ENCODE measurements around the gene RAG1. TPM values are rescaled to one million over a fixed set of nuclear protein-coding genes. Genes with fewer than 3 reads are reported as not detected.

The RAG1 gene
- polyA plus RNA-seq, 1 of the 3 experiments (the other 2 are of a cell fraction) = 0.08 TPM

- no peaks in the 10 kb centered on the region for H3K9me2 ChIP-seq
- no peaks in the 10 kb centered on the region for H3K79me2 ChIP-seq (ENCODE audit: insufficient read depth)
- H4K20me1 ChIP-seq (ENCODE audit: insufficient read depth) = no peaks in the 10 kb centered on the region
- H3K4me1 ChIP-seq (ENCODE audit: control insufficient read depth in 1 of 2, insufficient read depth in 2 of 2, low read depth in 1 of 2, low read length in 1 of 2) = peaks cover 16 to 49% of the 10 kb centered on the region in 2 experiments; a peak in 3 of 4 replicates
- 76% methylated on average over 3 of the region's 3 CpGs for WGBS (ENCODE audit: low lambda C conversion rate)
- no peak overlapping the region for H3K9ac ChIP-seq
- no peak for DNase-seq
- CTCF ChIA-PET = interaction anchor here (0.6 to 5.8 kb wide), 12 partner anchors 9 to 129 kb away, joined by 3 to 144 read pairs (median 4); no protein-coding TSS in a partner anchor
- H2AFZ ChIP-seq (ENCODE audit: low read depth) = no peak overlapping the region
- TF ChIP-seq CHD2 (IDR thresholded peaks at IDR 0.05; ENCODE audit: low read length, partially characterized antibody) = no peak
- no peak for TF ChIP-seq POLR2AphosphoS5 (IDR thresholded peaks at IDR 0.05; ENCODE audit: low read depth, low read length)
- no peak for TF ChIP-seq GABPA (IDR thresholded peaks at IDR 0.05; ENCODE audit: low read depth)
- no peak for TF ChIP-seq GATA2 (CRISPR knock-in tag; IDR thresholded peaks at IDR 0.05)
- no peak for TF ChIP-seq JUND (IDR thresholded peaks at IDR 0.05)
- no peak for TF ChIP-seq REST (IDR thresholded peaks at IDR 0.05; ENCODE audit: low read depth, low read length)
- no peak for TF ChIP-seq FOSL2 (IDR thresholded peaks at IDR 0.05; ENCODE audit: borderline replicate concordance, low read depth)
- no peak for TF ChIP-seq ELF1 (IDR thresholded peaks at IDR 0.05)
- TF ChIP-seq EP300 (IDR thresholded peaks at IDR 0.05; ENCODE audit: borderline replicate concordance in 1 of 2, low read depth in 1 of 2, low read length in 1 of 2) = no peak
- no peaks in the 10 kb centered on the region for H3K36me3 ChIP-seq (replicated peaks in 1 of 2; ENCODE audit: control insufficient read depth in 1 of 2, insufficient read depth in 2 of 2, low read length in 1 of 2)
- no peaks in the 10 kb centered on the region for H3K27me3 ChIP-seq (ENCODE audit: insufficient read depth)
- peak overlapping the region in 1 of 2 experiments; percentile 100; a peak in 2 of 4 replicates for H3K27ac ChIP-seq (ENCODE audit: low read depth in 2 of 2, low read length in 1 of 2)
- 0 out of 2 replicates have a peak overlapping the region, but pooled peaks have one; percentile 39 for H3K4me2 ChIP-seq
- H3K4me3 ChIP-seq (ENCODE audit: low read depth in 2 of 2, low read length in 1 of 2) = no peak overlapping the region; a peak in 1 of 4 replicates
- H3F3A ChIP-seq (replicated peaks; ENCODE audit: insufficient read depth) = no peaks in the 10 kb centered on the region
- H3K9me3 ChIP-seq = no peaks in the 10 kb centered on the region
- POLR2A ChIA-PET = interaction anchor here (0.9 to 3.6 kb wide), 3 partner anchors 10 to 54 kb away, joined by 4 to 43 read pairs (median 13); no protein-coding TSS in a partner anchor
These were observed 50.7 kb downstream of the RAG1 start for GRCh38 chr11:36618363-36619047.

- H3K27ac ChIP-seq (ENCODE audit: low read depth in 2 of 2, low read length in 1 of 2) = peak overlapping the region in 1 of 2 experiments; percentile 100; a peak in 3 of 4 replicates
- no peaks in the 10 kb centered on the region for H3K27me3 ChIP-seq (ENCODE audit: insufficient read depth)
- whole genome bisulfite sequencing (ENCODE audit: low lambda C conversion rate) = 26% methylated on average over 5 of the region's 5 CpGs
- H2AFZ ChIP-seq (ENCODE audit: low read depth) = 0 out of 2 replicates have a peak overlapping the region, but pooled peaks have one; percentile 20
- no peaks in the 10 kb centered on the region for H3K9me2 ChIP-seq
- H3K4me2 ChIP-seq = peak overlapping the region; percentile 39; the same call in 1 of the 2 replicates
- CTCF ChIA-PET = interaction anchor here (0.6 to 5.8 kb wide), 9 partner anchors 9 to 128 kb away, joined by 3 to 144 read pairs (median 6); partner anchors contain the start of gene RAG1
- H3K4me1 ChIP-seq (ENCODE audit: control insufficient read depth in 1 of 2, insufficient read depth in 2 of 2, low read depth in 1 of 2, low read length in 1 of 2) = peaks cover 16 to 49% of the 10 kb centered on the region in 2 experiments; a peak in 3 of 4 replicates
- peak; percentile 23 for DNase-seq
- H3K36me3 ChIP-seq (replicated peaks in 1 of 2; ENCODE audit: control insufficient read depth in 1 of 2, insufficient read depth in 2 of 2, low read length in 1 of 2) = peaks cover 0 to under 1% of the 10 kb centered on the region in 2 experiments
- no peaks in the 10 kb centered on the region for H3K79me2 ChIP-seq (ENCODE audit: insufficient read depth)
- POLR2A ChIA-PET = interaction anchor here (0.9 to 3.6 kb wide), 2 partner anchors 9 to 55 kb away, joined by 4 to 43 read pairs; no protein-coding TSS in a partner anchor
- H3K9ac ChIP-seq = no peak overlapping the region
- no peaks in the 10 kb centered on the region for H4K20me1 ChIP-seq (ENCODE audit: insufficient read depth)
- H3K4me3 ChIP-seq (ENCODE audit: low read depth in 2 of 2, low read length in 1 of 2) = no peak overlapping the region; a peak in 1 of 4 replicates
- H3F3A ChIP-seq (replicated peaks; ENCODE audit: insufficient read depth) = no peaks in the 10 kb centered on the region
- H3K9me3 ChIP-seq = no peaks in the 10 kb centered on the region
- no peak for TF ChIP-seq YY1 (IDR thresholded peaks at IDR 0.05; ENCODE audit: low read depth)
- no peak for TF ChIP-seq REST (IDR thresholded peaks at IDR 0.05; ENCODE audit: low read depth, low read length)
- TF ChIP-seq PBX3 (IDR thresholded peaks at IDR 0.05) = peak; percentile 54
- peak; percentile 86 for TF ChIP-seq TCF12 (IDR thresholded peaks at IDR 0.05)
- no peak for TF ChIP-seq JUND (IDR thresholded peaks at IDR 0.05)
- TF ChIP-seq GATA2 (CRISPR knock-in tag; IDR thresholded peaks at IDR 0.05) = peak; percentile 91
- TF ChIP-seq FOXJ3 (CRISPR knock-in tag; IDR thresholded peaks at IDR 0.05) = peak; percentile 92
- TF ChIP-seq ZBTB33 (IDR thresholded peaks at IDR 0.05; ENCODE audit: borderline replicate concordance, low read depth) = no peak
- no peak for TF ChIP-seq SIN3A (IDR thresholded peaks at IDR 0.05; ENCODE audit: borderline replicate concordance, low read depth, low read length)
These were observed 51.7 kb downstream of the RAG1 start for GRCh38 chr11:36619502-36619901.

Data from SK-N-SH (cell line).